SKM-1 (cell line): ENCODE results near the gene ELOVL4.

ENCODE experiments used
- DNase-seq: peaks from one replicate; lab custom pipeline; 2025; ENCODE audit not compliant: unreplicated experiment; lab: John Stamatoyannopoulos, UW

The ELOVL4 gene

GRCh38 chr6:79913369-79913768 lies 34.0 kb downstream of the ELOVL4 start:
- DNase-seq, result no peak

- no peak for DNase-seq
Measured at GRCh38 chr6:79911992-79912391, 35.4 kb downstream of the ELOVL4 start.

GRCh38 chr6:79909517-79909916 lies 37.8 kb downstream of the ELOVL4 start:
- no peak for DNase-seq

GRCh38 chr6:79902046-79902445 lies 45.3 kb downstream of the ELOVL4 start:
- no peak for DNase-seq

- DNase-seq, result no peak
Measured at GRCh38 chr6:79898076-79898475, 49.3 kb downstream of the ELOVL4 start.

GRCh38 chr6:79896075-79896449 lies 51.3 kb downstream of the ELOVL4 start:
- DNase-seq, result no peak

- no peak for DNase-seq
Measured at GRCh38 chr6:79895382-79896074, 51.8 kb downstream of the ELOVL4 start.

GRCh38 chr6:79894939-79895338 lies 52.4 kb downstream of the ELOVL4 start:
- DNase-seq, result no peak

- no peak for DNase-seq
Measured at GRCh38 chr6:79888587-79888986, 58.8 kb downstream of the ELOVL4 start.

- DNase-seq, result no peak
Measured at GRCh38 chr6:79878142-79878748, 69.1 kb downstream of the ELOVL4 start.

GRCh38 chr6:79874531-79875134 lies 72.7 kb downstream of the ELOVL4 start:
- DNase-seq, result peak; percentile 78

GRCh38 chr6:79872986-79873385 lies 74.4 kb downstream of the ELOVL4 start:
- DNase-seq, result no peak

- no peak for DNase-seq
Measured at GRCh38 chr6:79872303-79872702, 75.0 kb downstream of the ELOVL4 start.

- peak; percentile 32 for DNase-seq
Measured at GRCh38 chr6:79869600-79870084, 77.7 kb downstream of the ELOVL4 start.

GRCh38 chr6:79869184-79869583 lies 78.2 kb downstream of the ELOVL4 start:
- no peak for DNase-seq

GRCh38 chr6:79868098-79868722 lies 79.1 kb downstream of the ELOVL4 start:
- DNase-seq, result peak; percentile 36
